SK-N-SH (cell line): Measurements from ENCODE around the gene ME2. TPM values are rescaled to one million over a fixed set of nuclear protein-coding genes. Genes with fewer than 3 reads are reported as not detected.

Experiments used
- CTCF ChIA-PET: fragments of 300-600, 350-600 bp; formaldehyde crosslinking; extraction: SDS; loops from one replicate; lab custom pipeline; 2021; lab: Yijun Ruan, JAX
- POLR2A ChIA-PET: fragments of 350-600 bp; sonication (Branson Sonifier 250); formaldehyde crosslinking; extraction: SDS; loops from one replicate; lab custom pipeline; 2020; ENCODE audit warnings: antibody characterized with exemption, inconsistent platforms; lab: Yijun Ruan, JAX
- DNase-seq: peaks from one replicate; pipeline ENCODE4 v3.0.0; 2012
- H2AFZ ChIP-seq: fragments of 200-600 bp; sonication (generic); 2 replicates; pipeline ENCODE4 v1.8.1; 2016; ENCODE audit warnings: antibody characterized with exemption, mild to moderate bottlenecking, low read depth
- H3F3A ChIP-seq: fragments of 200-600 bp; sonication (generic); replicated peaks from 2 replicates; pipeline ENCODE3; 2016; ENCODE audit warnings: antibody characterized with exemption, mild to moderate bottlenecking; ENCODE audit not compliant: insufficient read depth
- H3K27ac ChIP-seq, 2 experiments: fragments of 200-500 bp in 1 of 2; fragments of 200-600 bp in 1 of 2; sonication (Bioruptor generic) in 1 of 2; sonication (generic), shearing (Covaris generic) in 1 of 2; 2 replicates each; pipeline versions ENCODE4 v1.5.1 to v1.6.1; 2014 to 2016; ENCODE audit warnings: low read depth in 2 of 2, inconsistent platforms in 1 of 2, low read length in 1 of 2, mild to moderate bottlenecking in 1 of 2, mixed read lengths in 1 of 2
- H3K27me3 ChIP-seq: fragments of 200-600 bp; sonication (generic), shearing (Covaris generic); 2 replicates; pipeline ENCODE4 v1.6.1; 2016; ENCODE audit warnings: mixed run types; ENCODE audit not compliant: insufficient read depth
- H3K36me3 ChIP-seq, 2 experiments: fragments of 200-500 bp in 1 of 2; fragments of 200-600 bp in 1 of 2; sonication (Bioruptor generic) in 1 of 2; sonication (generic) in 1 of 2; replicated peaks in 1 of 2; 2 replicates each; pipeline versions ENCODE3 to v1.5.1; 2014 to 2016; ENCODE audit warnings: low read length in 1 of 2, mild to moderate bottlenecking in 1 of 2; ENCODE audit not compliant: insufficient read depth in 2 of 2, control insufficient read depth in 1 of 2
- H3K4me1 ChIP-seq, 2 experiments: fragments of 200-500 bp in 1 of 2; fragments of 200-600 bp in 1 of 2; sonication (Bioruptor generic) in 1 of 2; sonication (generic), shearing (Covaris generic) in 1 of 2; 2 replicates each; pipeline versions ENCODE4 v1.5.1 to v1.6.1; 2014 to 2016; ENCODE audit warnings: low read depth in 1 of 2, low read length in 1 of 2, mixed run types in 1 of 2; ENCODE audit not compliant: insufficient read depth in 2 of 2, control insufficient read depth in 1 of 2
- H3K4me2 ChIP-seq: fragments of 200-600 bp; sonication (generic), shearing (Covaris generic); 2 replicates; pipeline ENCODE4 v1.6.1; 2017; ENCODE audit warnings: mixed run types
- H3K4me3 ChIP-seq, 2 experiments: fragments of 200-500 bp in 1 of 2; fragments of 200-600 bp in 1 of 2; sonication (Bioruptor generic) in 1 of 2; sonication (generic), shearing (Covaris generic) in 1 of 2; 2 replicates each; pipeline versions ENCODE4 v1.5.1 to v1.8.1; 2014 to 2016; ENCODE audit warnings: low read depth in 2 of 2, inconsistent platforms in 1 of 2, low read length in 1 of 2, mild to moderate bottlenecking in 1 of 2, mixed read lengths in 1 of 2, moderate library complexity in 1 of 2
- H3K79me2 ChIP-seq: fragments of 200-600 bp; sonication (generic); 2 replicates; pipeline ENCODE4 v1.8.1; 2017; ENCODE audit warnings: mild to moderate bottlenecking; ENCODE audit not compliant: insufficient read depth
- H3K9ac ChIP-seq: fragments of 200-600 bp; sonication (generic); 2 replicates; pipeline ENCODE4 v1.6.1; 2017; ENCODE audit warnings: mixed run types
- H3K9me2 ChIP-seq: fragments of 200-600 bp; sonication (generic); 2 replicates; pipeline ENCODE4 v1.6.1; 2017; ENCODE audit warnings: mixed run types
- H3K9me3 ChIP-seq: fragments of 200-600 bp; sonication (generic); 2 replicates; pipeline ENCODE4 v1.6.1; 2017; ENCODE audit warnings: mixed run types, mild to moderate bottlenecking, moderate library complexity
- H4K20me1 ChIP-seq: fragments of 200-600 bp; sonication (generic); 2 replicates; pipeline ENCODE4 v1.6.1; 2017; ENCODE audit warnings: mild to moderate bottlenecking, mixed run types; ENCODE audit not compliant: insufficient read depth
- CHD2 ChIP-seq: fragments of 150-350 bp; IDR thresholded peaks from 2 replicates; pipeline ENCODE4 v1.6.1; 2018; ENCODE audit warnings: low read length; ENCODE audit not compliant: partially characterized antibody
- FOXJ3 ChIP-seq: sonication (generic); formaldehyde crosslinking; IDR thresholded peaks from 2 replicates; pipeline ENCODE4 v1.5.1; 2020; ENCODE audit warnings: mild to moderate bottlenecking, missing genetic modification reagents
- GABPA ChIP-seq: IDR thresholded peaks from 2 replicates; pipeline ENCODE4 v1.4.0; 2012; ENCODE audit warnings: low read depth, mild to moderate bottlenecking
- IRF3 ChIP-seq: fragments of 150-350 bp; IDR thresholded peaks from 2 replicates; pipeline ENCODE4 v1.6.1; 2016; ENCODE audit warnings: mild to moderate bottlenecking, low read depth, low read length
- MXI1 ChIP-seq: IDR thresholded peaks from 2 replicates; pipeline ENCODE4 v1.6.1; 2012; ENCODE audit warnings: mild to moderate bottlenecking, low read depth, low read length, improper control_type of control experiment
- POLR2AphosphoS5 ChIP-seq: IDR thresholded peaks from 2 replicates; pipeline ENCODE4 v1.6.1; 2012; ENCODE audit warnings: low read depth, low read length
- RAD21 ChIP-seq: IDR thresholded peaks from 2 replicates; pipeline ENCODE4 v1.6.1; 2012; ENCODE audit warnings: mild to moderate bottlenecking, low read length
- RCOR1 ChIP-seq: fragments of 150-350 bp; IDR thresholded peaks from 2 replicates; pipeline ENCODE4 v1.6.1; 2017; ENCODE audit warnings: antibody characterized with exemption, low read length
- REST ChIP-seq: IDR thresholded peaks from 2 replicates; pipeline ENCODE4 v1.6.1; 2012; ENCODE audit warnings: mild to moderate bottlenecking, low read depth, low read length, moderate library complexity
- RFX5 ChIP-seq: IDR thresholded peaks from 2 replicates; pipeline ENCODE4 v1.6.1; 2012; ENCODE audit warnings: mild to moderate bottlenecking, improper control_type of control experiment, low read length
- RXRA ChIP-seq: IDR thresholded peaks from 2 replicates; pipeline ENCODE4 v1.4.0; 2012; ENCODE audit warnings: low read depth, mild to moderate bottlenecking, borderline replicate concordance
- TAF1 ChIP-seq: IDR thresholded peaks from 2 replicates; pipeline ENCODE4 v1.6.1; 2012; ENCODE audit warnings: low read depth, mild to moderate bottlenecking, low read length, moderate library complexity, borderline replicate concordance
- TEAD4 ChIP-seq: IDR thresholded peaks from 2 replicates; pipeline ENCODE4 v1.4.0; 2012; ENCODE audit warnings: mild to moderate bottlenecking, borderline replicate concordance; ENCODE audit not compliant: insufficient read depth
- ZBTB33 ChIP-seq: IDR thresholded peaks from 2 replicates; pipeline ENCODE4 v1.4.0; 2012; ENCODE audit warnings: low read depth, borderline replicate concordance
- WGBS: methylation state at CpG from one replicate; pipeline ENCODE4 v1.1.6; 2017; ENCODE audit warnings: low lambda C conversion rate; 5-methylcytosine and 5-hydroxymethylcytosine counted together
- polyA plus RNA-seq, 3 experiments: library from polyadenylated mRNA; depleted of rRNA; stranded (reverse); fragments of >200 nt; gene quantifications; 2 replicates each; pipeline ENCODE4 v1.2.3, GENCODE V29; 2012
- TF ChIP-seq, protein P1 (sequence below): IDR thresholded peaks from 2 replicates; pipeline ENCODE4; 2012
- TF ChIP-seq, protein P2 (sequence below): fragments of 200-600 bp; sonication (generic); IDR thresholded peaks from 2 replicates; pipeline ENCODE4 v1.6.1; 2017; ENCODE audit warnings: antibody characterized with exemption, mild to moderate bottlenecking, moderate library complexity

ME2 gene
- polyA plus RNA-seq, 1 of the 3 experiments (the other 2 are of a cell fraction), result 35.1 TPM

- peaks cover 3% of the 10 kb centered on the region for H3F3A ChIP-seq
- no peak overlapping the region for H3K9ac ChIP-seq
- no peaks in the 10 kb centered on the region for H3K27me3 ChIP-seq
- no peaks in the 10 kb centered on the region; the same call in 1 of the 2 replicates for H3K79me2 ChIP-seq
- H3K9me2 ChIP-seq, result no peaks in the 10 kb centered on the region
- DNase-seq, result no peak
- no peak overlapping the region for H3K4me3 ChIP-seq
- H3K27ac ChIP-seq, result no peak overlapping the region
- no peak overlapping the region for H3K4me2 ChIP-seq
- TF ChIP-seq GABPA, result no peak
- TF ChIP-seq, protein P1, sequence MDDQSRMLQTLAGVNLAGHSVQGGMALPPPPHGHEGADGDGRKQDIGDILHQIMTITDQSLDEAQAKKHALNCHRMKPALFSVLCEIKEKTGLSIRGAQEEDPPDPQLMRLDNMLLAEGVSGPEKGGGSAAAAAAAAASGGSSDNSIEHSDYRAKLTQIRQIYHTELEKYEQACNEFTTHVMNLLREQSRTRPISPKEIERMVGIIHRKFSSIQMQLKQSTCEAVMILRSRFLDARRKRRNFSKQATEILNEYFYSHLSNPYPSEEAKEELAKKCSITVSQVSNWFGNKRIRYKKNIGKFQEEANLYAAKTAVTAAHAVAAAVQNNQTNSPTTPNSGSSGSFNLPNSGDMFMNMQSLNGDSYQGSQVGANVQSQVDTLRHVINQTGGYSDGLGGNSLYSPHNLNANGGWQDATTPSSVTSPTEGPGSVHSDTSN, result no peak
- no peak for TF ChIP-seq ZBTB33
- TF ChIP-seq TAF1, result no peak
- no peak for TF ChIP-seq RFX5
- no peak for TF ChIP-seq TEAD4
- no peak for TF ChIP-seq RAD21
- no peak for TF ChIP-seq POLR2AphosphoS5
- no peak for TF ChIP-seq MXI1
- TF ChIP-seq IRF3, result no peak
- TF ChIP-seq RXRA, result no peak
- no peak for TF ChIP-seq REST
- TF ChIP-seq CHD2, result no peak
- TF ChIP-seq, protein P2, sequence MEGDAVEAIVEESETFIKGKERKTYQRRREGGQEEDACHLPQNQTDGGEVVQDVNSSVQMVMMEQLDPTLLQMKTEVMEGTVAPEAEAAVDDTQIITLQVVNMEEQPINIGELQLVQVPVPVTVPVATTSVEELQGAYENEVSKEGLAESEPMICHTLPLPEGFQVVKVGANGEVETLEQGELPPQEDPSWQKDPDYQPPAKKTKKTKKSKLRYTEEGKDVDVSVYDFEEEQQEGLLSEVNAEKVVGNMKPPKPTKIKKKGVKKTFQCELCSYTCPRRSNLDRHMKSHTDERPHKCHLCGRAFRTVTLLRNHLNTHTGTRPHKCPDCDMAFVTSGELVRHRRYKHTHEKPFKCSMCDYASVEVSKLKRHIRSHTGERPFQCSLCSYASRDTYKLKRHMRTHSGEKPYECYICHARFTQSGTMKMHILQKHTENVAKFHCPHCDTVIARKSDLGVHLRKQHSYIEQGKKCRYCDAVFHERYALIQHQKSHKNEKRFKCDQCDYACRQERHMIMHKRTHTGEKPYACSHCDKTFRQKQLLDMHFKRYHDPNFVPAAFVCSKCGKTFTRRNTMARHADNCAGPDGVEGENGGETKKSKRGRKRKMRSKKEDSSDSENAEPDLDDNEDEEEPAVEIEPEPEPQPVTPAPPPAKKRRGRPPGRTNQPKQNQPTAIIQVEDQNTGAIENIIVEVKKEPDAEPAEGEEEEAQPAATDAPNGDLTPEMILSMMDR, result no peak
- TF ChIP-seq FOXJ3 (CRISPR knock-in tag), result no peak
- TF ChIP-seq RCOR1, result no peak
- POLR2A ChIA-PET, result no interaction called here
- no peak overlapping the region for H2AFZ ChIP-seq
- peaks cover 7 to 24% of the 10 kb centered on the region in 2 experiments for H3K36me3 ChIP-seq
- no peaks in the 10 kb centered on the region for H3K9me3 ChIP-seq
- WGBS, result 84% methylated on average over 1 of the region's 1 CpG
- CTCF ChIA-PET, result no interaction called here
- H4K20me1 ChIP-seq, result no peaks in the 10 kb centered on the region
- 0 out of 4 replicates have a peak, but pooled peaks cover 0 to under 1% of the 10 kb centered on the region in 2 experiments for H3K4me1 ChIP-seq
Measured at GRCh38 chr18:50981381-50981780, 102.5 kb downstream of the ME2 start.
